GM12878 (cell line): Measurements from ENCODE around the gene FOSB. TPM values are rescaled to one million over a fixed set of nuclear protein-coding genes. Genes with fewer than 3 reads are reported as not detected.

Experiments used
- ATAC-seq: fragments of 200-7000 bp; cut with Tn5 transposase; 3 replicates; pipeline ENCODE4 v1.9.1; 2020; ENCODE audit warnings: mild to moderate bottlenecking, moderate library complexity
- BruUV-seq: library from RNA; stranded (reverse); fragments of 400-500 nt; replicated peaks from 2 replicates; lab custom pipeline; 2021; lab: Mats Ljungman, UMichigan
- CTCF ChIA-PET: fragments of 300-600 bp; sonication (Branson Sonifier 250); formaldehyde crosslinking; extraction: SDS; loops from one replicate; lab custom pipeline; 2021; ENCODE audit warnings: inconsistent platforms; lab: Yijun Ruan, JAX
- POLR2A ChIA-PET: fragments of 350-600 bp; formaldehyde crosslinking; extraction: SDS; loops from one replicate; lab custom pipeline; 2021; ENCODE audit warnings: inconsistent platforms; lab: Charles Lee
- RAD21 ChIA-PET: fragments of 300-600 bp; sonication (Branson Sonifier 250); formaldehyde crosslinking; loops from one replicate; lab custom pipeline; 2023; ENCODE audit warnings: antibody characterized with exemption; ENCODE audit not compliant: unreplicated experiment; lab: Charles Lee
- SMC1A ChIA-PET: fragments of 300-600 bp; sonication (Branson Sonifier 250); formaldehyde crosslinking; loops from one replicate; lab custom pipeline; 2023; ENCODE audit not compliant: unreplicated experiment, uncharacterized antibody; lab: Charles Lee
- DNase-seq: peaks from one replicate; pipeline ENCODE4 v3.0.0-alpha.2; 2011; ENCODE audit warnings: low read depth, low spot score
- FAIRE-seq: peaks from 3 replicates; lab custom pipeline; 2011; peaks lifted over from hg19 to GRCh38; lab: Jason Lieb, UNC
- H2AFZ ChIP-seq: 2 replicates; pipeline ENCODE4 v1.6.0; 2011; ENCODE audit warnings: low read depth, low read length, control low read depth; ENCODE audit not compliant: control insufficient read depth
- H3K27ac ChIP-seq: 2 replicates; pipeline ENCODE4 v1.5.1; 2011; ENCODE audit warnings: control low read depth; ENCODE audit not compliant: control insufficient read depth, insufficient read depth
- H3K27me3 ChIP-seq, 2 experiments: replicated peaks in 1 of 2; 2 replicates each; pipeline versions ENCODE4 v1.6.0 to v1.6.1; 2011; ENCODE audit warnings: low read length in 1 of 2; ENCODE audit not compliant: control insufficient read depth in 2 of 2, insufficient read depth in 2 of 2
- H3K36me3 ChIP-seq, 2 experiments: 2 replicates each; pipeline ENCODE4 v1.5.1; 2011; ENCODE audit warnings: low read length in 1 of 2; ENCODE audit not compliant: control insufficient read depth in 2 of 2, insufficient read depth in 2 of 2
- H3K4me1 ChIP-seq: 2 replicates; pipeline ENCODE4 v1.6.1; 2011; ENCODE audit warnings: mild to moderate bottlenecking, low read length, moderate library complexity, mixed read lengths; ENCODE audit not compliant: control insufficient read depth, insufficient read depth
- H3K4me2 ChIP-seq: 2 replicates; pipeline ENCODE4 v1.6.0; 2011; ENCODE audit warnings: control low read depth; ENCODE audit not compliant: control insufficient read depth, insufficient read depth
- H3K4me3 ChIP-seq: fragments of 200-600 bp; sonication (generic); 2 replicates; pipeline ENCODE4 v1.5.1; 2016
- H3K79me2 ChIP-seq: 2 replicates; pipeline ENCODE4 v1.6.0; 2011; ENCODE audit warnings: low read length; ENCODE audit not compliant: control insufficient read depth, insufficient read depth
- H3K9ac ChIP-seq: 2 replicates; pipeline ENCODE4 v1.8.0; 2011; ENCODE audit warnings: low read length, control low read depth, mixed read lengths; ENCODE audit not compliant: control insufficient read depth, insufficient read depth
- H3K9me3 ChIP-seq: replicated peaks from 3 replicates; pipeline ENCODE4 v1.5.1; 2011; ENCODE audit warnings: mild to moderate bottlenecking, low read length; ENCODE audit not compliant: control insufficient read depth, insufficient read depth
- H4K20me1 ChIP-seq: 2 replicates; pipeline ENCODE4 v1.6.0; 2011; ENCODE audit not compliant: control insufficient read depth, insufficient read depth
- ETV6 ChIP-seq, 2 experiments: fragments of 450-650 bp in 1 of 2; IDR thresholded peaks in 1 of 2; conservative IDR thresholded peaks in 1 of 2; 2 replicates each; pipeline ENCODE4 v1.6.1; 2014; ENCODE audit warnings: antibody characterized with exemption in 1 of 2, borderline replicate concordance in 1 of 2, low read depth in 1 of 2, mild to moderate bottlenecking in 1 of 2, moderate library complexity in 1 of 2
- KDM1A ChIP-seq: fragments of 200-600 bp; sonication (generic); IDR thresholded peaks from 2 replicates; pipeline ENCODE4 v1.6.1; 2016; ENCODE audit warnings: borderline replicate concordance
- MLLT1 ChIP-seq: fragments of 450-650 bp; IDR thresholded peaks from 2 replicates; pipeline ENCODE4 v1.6.1; 2016; ENCODE audit warnings: mild to moderate bottlenecking
- WGBS: methylation state at CpG from one replicate; pipeline ENCODE4 v1.1.6; 2016; ENCODE audit warnings: low lambda C conversion rate; ENCODE audit not compliant: insufficient replicate concordance, insufficient coverage; ENCODE audit errors: missing lambda C conversion rate; 5-methylcytosine and 5-hydroxymethylcytosine counted together
- in situ Hi-C: fragments of 300-500 bp; cut with MboI; formaldehyde crosslinking; loops from 9 replicates; pipeline ENCODE4 v1.14.3; 2018; ENCODE audit warnings: mixed read lengths
- intact Hi-C: fragments of 100-400 bp; cut with micrococcal nuclease; formaldehyde crosslinking; loops from one replicate; pipeline ENCODE4 v1.14.2; 2022; ENCODE audit not compliant: unreplicated experiment
- polyA plus RNA-seq, 11 experiments: library from polyadenylated mRNA; depleted of rRNA in 4 of 11; unstranded in 6 of 11; stranded (reverse) in 5 of 11; fragments of >200 nt; fragmentation: Nextera tagmentation in 4 of 11; fragmentation: Illumina TruSeq in 1 of 11; extraction: Ambion mirVana in 4 of 11; extraction: Trizol in 1 of 11; gene quantifications; 1 replicate in 1 of 11; 2 replicates in 10 of 11; pipeline versions ENCODE4 v1.2.1 to v1.2.3, GENCODE V29; 2011 to 2016; ENCODE audit warnings: inconsistent platforms in 2 of 11, missing spikeins in 2 of 11, low read depth in 1 of 11
- total RNA-seq, 4 experiments: library from RNA; depleted of rRNA in 3 of 4; stranded (reverse); fragments of >200 nt in 3 of 4; fragmentation: Illumina TruSeq in 1 of 4; extraction: Trizol in 1 of 4; gene quantifications; 2 replicates each; pipeline versions ENCODE4 v1.2.1 to v1.2.3, GENCODE V29; 2013 to 2021
- TF ChIP-seq, protein P1 (sequence below): fragments of 450-650 bp; formaldehyde crosslinking; IDR thresholded peaks from 2 replicates; pipeline ENCODE4 v1.4.0; 2022; ENCODE audit warnings: mild to moderate bottlenecking, moderate library complexity

FOSB gene
- total and polyA plus RNA-seq, 10 of the 15 experiments (the other 5 are each of a cell fraction or from before 2014, with no cell fraction given): 0.06 to 0.56 (median 0.26) TPM

GRCh38 chr19:45484273-45484945 is 16.6 kb downstream of the FOSB start:
- POLR2A ChIA-PET: interaction anchor here (0.7 to 2.6 kb wide), 7 partner anchors 12 to 158 kb away, joined by 3 to 17 read pairs (median 6); partner anchors contain the start of gene RTN2
- Histone ChIP-seq H3K9me3 (no peaks in the 10 kb centered on the region), H3K27me3 (no peaks in the 10 kb centered on the region), H3K27ac (no peak overlapping the region), H4K20me1 (no peaks in the 10 kb centered on the region)
- RAD21 ChIA-PET: interaction anchor here (1.1 to 2.4 kb wide), 11 partner anchors 11 to 157 kb away, joined by 3 to 38 read pairs (median 8); no protein-coding TSS in a partner anchor
- no peak for FAIRE-seq
- no peak for TF ChIP-seq ETV6 (conservative IDR thresholded peaks at IDR 0.05 in 1 of 2, IDR thresholded peaks at IDR 0.05 in 1 of 2; ENCODE audit: borderline replicate concordance in 1 of 2, low read depth in 1 of 2)
- no peak for TF ChIP-seq KDM1A
- peak; percentile 70 for TF ChIP-seq MLLT1
- TF ChIP-seq, protein P1, sequence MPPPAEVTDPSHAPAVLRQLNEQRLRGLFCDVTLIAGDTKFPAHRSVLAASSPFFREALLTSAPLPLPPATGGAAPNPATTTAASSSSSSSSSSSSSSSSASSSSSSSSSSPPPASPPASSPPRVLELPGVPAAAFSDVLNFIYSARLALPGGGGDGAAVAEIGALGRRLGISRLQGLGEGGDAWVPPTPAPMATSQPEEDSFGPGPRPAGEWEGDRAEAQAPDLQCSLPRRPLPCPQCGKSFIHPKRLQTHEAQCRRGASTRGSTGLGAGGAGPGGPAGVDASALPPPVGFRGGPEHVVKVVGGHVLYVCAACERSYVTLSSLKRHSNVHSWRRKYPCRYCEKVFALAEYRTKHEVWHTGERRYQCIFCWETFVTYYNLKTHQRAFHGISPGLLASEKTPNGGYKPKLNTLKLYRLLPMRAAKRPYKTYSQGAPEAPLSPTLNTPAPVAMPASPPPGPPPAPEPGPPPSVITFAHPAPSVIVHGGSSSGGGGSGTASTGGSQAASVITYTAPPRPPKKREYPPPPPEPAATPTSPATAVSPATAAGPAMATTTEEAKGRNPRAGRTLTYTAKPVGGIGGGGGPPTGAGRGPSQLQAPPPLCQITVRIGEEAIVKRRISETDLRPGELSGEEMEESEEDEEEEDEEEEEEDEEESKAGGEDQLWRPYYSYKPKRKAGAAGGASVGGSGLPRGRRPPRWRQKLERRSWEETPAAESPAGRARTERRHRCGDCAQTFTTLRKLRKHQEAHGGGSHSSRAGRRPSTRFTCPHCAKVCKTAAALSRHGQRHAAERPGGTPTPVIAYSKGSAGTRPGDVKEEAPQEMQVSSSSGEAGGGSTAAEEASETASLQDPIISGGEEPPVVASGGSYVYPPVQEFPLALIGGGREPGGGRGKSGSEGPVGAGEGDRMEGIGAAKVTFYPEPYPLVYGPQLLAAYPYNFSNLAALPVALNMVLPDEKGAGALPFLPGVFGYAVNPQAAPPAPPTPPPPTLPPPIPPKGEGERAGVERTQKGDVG (CRISPR knock-in tag): no peak
- TF ChIP-seq, all 136 proteins: peak for 1
- H3K79me2 ChIP-seq: no peaks in the 10 kb centered on the region
- H3K36me3 ChIP-seq: no peaks in the 10 kb centered on the region
- in situ Hi-C loops: no loop called here
- CTCF ChIA-PET: interaction anchor here (0.6 to 4.1 kb wide), 30 partner anchors 13 to 369 kb away, joined by 3 to 65 read pairs (median 8); partner anchors contain the start of genes EML2, ERCC1, FOSB and PPM1N
- ATAC-seq (no peak), DNase-seq (no peak)
- no peak overlapping the region for H2AFZ ChIP-seq
- 68% methylated on average over 11 of the region's 13 CpGs for WGBS
- intact Hi-C loops: loop anchor here (10.0 kb wide), 1 partner anchor 390 kb away; the partner anchor contains the start of gene PPP1R37
- H3K4me1 ChIP-seq: 0 out of 2 replicates have a peak, but pooled peaks cover 3% of the 10 kb centered on the region
- no TSS peak for BruUV-seq
- no peak overlapping the region for H3K4me2 ChIP-seq
- SMC1A ChIA-PET: interaction anchor here (1.5 to 2.7 kb wide), 6 partner anchors 10 to 158 kb away, joined by 4 to 16 read pairs (median 10); no protein-coding TSS in a partner anchor
- no peak overlapping the region for H3K9ac ChIP-seq
- no peak overlapping the region for H3K4me3 ChIP-seq
